Measurements from ENCODE around the gene AGXT. TPM values are rescaled to one million over a fixed set of nuclear protein-coding genes. Genes with fewer than 3 reads are reported as not detected.

AGXT gene
- not detected for polyA plus RNA-seq (2013, experiment 1 of 2; ENCODE audit: insufficient read length)
- polyA plus RNA-seq (2013, experiment 2 of 2; ENCODE audit: insufficient read length), result not detected

DNA sequence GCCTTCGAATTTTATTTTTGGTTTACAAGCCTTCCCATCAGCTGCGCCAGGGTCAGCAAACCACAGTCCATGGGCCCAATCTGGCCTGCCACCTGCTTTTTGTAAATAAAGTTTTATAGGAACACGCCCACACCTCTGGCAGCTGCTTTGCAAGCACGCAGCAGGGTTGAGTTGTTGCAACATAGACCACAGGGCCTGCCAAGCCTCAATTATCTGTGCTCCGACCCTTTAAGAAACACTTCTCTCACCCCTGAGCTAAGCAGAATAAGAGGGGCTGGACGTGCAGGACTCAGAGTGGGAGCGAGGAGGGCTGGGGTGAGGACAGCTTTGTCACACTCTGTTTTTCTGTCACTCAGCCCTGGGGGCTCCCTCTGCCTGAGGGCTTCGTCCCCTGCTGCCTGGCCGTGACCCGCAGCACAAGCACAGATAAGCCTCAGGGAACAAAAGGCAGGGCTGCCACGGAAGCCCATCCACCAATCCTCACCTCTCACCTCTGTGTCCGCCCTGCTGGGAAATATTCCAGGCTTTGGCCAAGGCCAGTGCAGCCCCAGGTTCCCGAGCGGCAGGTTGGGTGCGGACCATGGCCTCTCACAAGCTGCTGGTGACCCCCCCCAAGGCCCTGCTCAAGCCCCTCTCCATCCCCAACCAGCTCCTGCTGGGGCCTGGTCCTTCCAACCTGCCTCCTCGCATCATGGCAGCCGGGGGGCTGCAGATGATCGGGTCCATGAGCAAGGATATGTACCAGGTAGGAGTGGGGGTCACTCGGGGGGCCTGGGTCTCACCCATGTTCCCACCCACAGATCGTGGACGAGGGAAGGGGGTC, at the start of gene AGXT:
Gene AGXT (plus strand): TSS at position 539 of the 823 bp plus-strand sequence. CDS start 42 bp downstream, at position 581.
- DNase-seq, result no peak

DNA sequence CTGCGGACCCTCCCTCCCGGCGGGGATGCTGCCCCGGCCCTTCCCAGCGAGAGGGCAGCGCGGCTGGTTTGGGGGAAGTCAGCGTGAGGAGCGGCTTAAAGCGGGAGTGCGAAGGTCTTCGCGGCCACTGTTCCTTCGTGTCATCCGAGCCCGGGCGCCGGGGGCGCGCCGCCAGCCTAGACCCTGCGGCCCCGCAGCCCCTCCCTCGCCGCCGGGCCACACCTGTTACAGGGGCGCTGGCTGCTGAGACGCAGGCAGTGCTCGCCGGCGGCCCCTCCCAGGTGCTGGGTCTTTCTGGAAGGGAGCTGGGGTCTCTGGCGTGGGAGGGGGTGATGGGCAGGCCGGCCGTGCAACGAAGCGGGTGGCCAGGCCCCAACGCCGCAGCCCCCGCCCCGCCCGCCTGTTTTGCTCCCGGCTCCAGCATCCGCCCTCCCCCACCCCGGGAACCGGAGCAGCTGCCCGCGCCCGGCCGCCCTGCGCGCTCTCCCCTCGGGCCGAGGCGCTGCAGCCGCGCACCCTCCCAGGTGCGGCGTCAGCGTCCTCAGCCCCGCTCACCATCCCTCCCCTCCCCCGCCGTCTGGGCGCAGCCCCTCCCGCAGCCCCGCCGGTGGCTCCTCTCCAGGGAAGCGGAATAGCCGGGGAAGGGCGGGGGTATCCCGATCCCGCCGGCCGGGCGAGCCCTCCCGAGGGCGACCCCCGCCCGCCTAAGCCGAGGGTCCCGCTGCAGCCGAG, 49.3 kb upstream of the AGXT start:
- DNase-seq, result no peak

DNA sequence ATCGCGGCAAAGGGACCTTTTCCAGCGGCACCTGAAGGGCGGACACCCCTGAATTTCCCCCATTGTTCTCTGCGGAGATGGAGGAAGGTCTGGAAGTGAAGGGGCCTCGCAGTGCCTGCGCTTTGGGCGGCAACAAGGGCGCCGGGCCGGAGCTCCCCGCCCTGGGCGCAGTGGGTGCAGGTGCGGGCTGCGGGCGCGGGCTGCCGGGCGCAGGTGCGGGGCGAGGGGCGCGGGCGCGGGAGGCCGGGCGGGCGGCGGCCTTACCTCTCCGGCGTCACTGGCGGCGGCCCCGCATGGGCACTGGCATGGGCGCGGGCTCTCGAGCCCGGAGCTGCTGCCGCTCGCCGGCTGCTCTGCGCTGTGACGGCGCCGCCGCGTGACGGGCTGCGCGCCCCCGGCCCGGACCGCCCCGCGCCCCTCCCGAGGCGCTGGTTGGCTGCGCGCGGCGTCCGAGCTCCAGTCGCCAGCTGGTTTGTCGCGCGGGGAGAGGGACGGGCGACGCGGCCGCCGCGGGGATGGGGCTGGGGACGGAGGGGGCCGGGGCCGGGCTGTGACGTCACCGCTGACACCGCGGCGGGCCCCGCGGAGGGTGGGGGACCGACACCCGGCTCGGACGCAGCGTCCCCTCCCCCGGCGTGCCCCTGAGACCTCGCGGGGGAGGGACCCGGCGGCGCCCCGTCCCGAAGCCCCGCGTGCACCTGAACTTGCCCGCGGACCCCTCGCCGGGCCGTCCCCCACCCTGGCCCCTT, 48.6 kb upstream of the AGXT start, which contains the start of gene KIF1A:
Gene KIF1A (minus strand): TSS at position 362 of the 749 bp plus-strand sequence. CDS start 22,467 bp downstream, outside the sequence.
- DNase-seq, result no peak

DNA sequence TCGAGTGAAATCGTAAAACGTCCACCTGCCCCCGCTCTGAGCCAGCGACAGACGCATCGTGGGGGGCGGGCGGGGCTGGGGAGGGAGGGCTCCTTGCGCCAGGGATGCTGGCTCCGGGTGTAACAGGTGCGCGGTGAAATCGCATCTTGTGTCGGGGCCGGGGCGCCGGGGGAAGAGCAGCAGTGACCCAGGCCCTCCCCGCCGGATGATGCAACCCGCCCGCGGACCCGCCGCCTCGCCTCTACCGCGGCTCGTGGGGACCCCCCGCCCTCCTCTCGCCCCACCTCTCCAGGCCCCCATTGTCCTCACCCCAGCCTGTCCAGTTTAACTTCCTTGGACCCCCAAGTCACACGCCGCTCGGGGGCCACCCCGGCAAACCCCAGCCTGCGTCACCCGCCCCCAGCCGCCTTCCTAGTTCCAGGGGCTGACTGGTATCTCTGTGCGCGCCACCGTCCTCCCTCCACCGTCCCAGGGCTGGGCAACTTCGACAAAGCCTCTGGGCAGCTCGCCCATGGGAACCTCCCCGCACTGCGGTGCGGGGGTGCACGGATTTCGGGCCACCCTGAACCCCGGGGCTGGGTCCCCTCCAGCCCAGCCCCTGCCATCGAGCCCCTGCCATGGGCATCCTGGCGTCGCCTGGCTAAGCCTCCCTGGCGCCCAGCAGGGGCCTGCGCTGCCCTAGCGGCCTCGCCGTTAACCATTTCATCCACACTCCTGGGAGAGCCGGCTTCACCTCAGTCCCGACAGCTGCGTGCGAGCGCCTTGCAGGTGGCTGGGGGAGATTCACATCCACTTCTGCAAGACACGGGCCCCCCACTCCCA, 47.8 kb upstream of the AGXT start:
- no peak for DNase-seq

DNA sequence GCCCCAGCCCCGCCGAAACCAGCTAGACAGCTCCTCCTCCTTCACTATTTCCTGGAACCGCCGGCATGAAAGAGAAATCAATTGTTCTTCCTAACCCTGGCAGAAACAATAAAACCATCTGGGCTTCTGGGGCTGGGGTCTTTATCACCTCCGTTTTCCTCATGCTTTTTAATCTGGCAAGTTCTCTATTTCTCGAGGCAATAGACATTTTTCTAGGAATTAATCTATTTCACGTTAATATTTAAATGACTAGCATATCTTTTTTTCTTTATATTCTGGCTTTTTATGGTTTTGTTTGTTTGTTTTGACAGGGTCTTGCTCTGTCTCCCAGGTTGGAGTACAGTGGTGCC, 47.2 kb upstream of the AGXT start:
- DNase-seq, result no peak

DNA sequence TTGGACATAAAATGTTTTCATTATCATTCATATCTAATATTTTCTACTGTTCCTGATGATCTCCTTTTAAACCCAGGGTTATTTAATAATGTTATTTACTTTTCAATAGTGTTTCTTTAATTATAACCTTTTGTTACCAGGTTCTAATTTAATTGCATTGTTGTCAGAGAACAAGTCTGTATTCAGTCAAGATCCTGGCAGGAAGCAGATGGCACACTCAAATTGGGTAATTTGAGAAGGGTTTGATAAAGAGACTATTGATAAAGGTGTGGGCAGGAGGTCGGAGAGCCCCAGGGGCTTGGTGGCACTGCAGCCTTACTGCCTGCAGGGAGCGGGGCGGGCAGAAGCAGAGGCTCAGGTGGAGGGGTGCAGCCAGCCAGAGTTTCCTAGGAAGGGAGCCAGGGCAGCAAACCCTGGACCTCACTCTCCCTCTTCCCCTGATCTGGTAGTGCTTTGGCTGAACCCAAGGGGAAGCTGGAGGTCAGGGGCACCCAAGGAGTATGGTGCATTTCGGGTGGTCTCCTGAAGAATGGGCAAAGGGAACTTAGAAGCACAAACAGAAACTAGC, 46.3 kb upstream of the AGXT start:
- no peak for DNase-seq

DNA sequence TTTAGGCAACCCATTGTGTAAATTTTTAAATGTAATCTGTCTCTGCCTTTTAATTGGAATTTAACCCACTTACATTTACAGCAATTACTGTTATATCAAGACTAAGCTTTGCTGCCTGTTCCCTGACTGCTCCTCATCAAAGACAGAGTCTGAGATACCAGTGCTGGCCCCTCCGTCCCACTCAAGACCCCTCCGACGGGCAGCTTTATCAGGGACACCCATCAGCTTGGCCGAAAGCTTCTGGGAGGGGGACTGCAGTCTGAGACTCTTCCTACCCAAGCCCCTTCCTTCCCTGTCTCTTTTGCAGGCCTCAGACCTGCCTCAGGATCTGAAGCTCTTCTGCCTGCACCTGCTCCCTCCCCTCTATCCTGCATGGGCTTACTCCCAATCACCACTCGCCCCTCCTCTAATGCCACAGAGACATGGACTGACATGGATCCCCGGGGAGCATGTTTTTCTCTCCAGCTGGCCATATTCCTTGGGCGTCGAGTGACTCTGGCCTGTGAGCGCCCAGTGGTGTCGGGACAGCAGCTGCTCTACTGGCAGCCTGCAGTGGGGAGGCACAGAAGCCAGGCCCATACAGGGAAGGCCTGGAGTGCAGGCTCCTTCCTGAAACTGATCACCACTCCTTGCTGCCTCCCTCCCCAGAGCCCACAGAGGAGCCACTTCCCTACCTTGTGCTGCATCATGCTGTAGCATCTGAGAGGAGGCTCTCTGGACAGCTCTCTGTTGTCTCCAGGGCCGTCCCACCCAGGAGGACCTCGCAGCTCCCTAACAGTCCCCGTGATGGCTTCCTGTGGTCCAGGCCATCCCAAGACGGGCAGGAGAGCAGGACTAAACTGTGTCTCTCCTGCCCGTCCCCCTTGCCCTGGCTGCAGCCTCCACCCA, 44.9 kb upstream of the AGXT start:
- no peak for DNase-seq

DNA sequence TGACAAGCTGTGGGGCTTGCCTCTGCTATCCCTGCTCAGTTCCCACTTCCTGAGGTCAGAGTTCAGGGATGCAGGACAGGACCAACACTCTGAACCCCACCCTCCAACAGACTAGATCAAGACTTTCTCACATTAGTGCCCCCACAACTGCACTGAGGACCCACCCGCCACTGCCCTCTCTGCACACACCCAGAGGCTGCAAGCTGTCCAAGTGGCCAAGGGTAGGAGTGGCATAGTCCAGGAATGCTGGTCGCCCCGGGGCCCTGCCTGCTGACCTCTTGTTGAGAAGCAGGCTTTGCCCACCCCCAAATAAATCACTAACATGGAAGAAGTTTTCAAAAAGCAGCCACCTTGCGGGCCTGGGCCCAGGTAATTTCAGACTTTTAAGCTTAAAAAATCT, 43.1 kb upstream of the AGXT start:
- DNase-seq, result no peak

DNA sequence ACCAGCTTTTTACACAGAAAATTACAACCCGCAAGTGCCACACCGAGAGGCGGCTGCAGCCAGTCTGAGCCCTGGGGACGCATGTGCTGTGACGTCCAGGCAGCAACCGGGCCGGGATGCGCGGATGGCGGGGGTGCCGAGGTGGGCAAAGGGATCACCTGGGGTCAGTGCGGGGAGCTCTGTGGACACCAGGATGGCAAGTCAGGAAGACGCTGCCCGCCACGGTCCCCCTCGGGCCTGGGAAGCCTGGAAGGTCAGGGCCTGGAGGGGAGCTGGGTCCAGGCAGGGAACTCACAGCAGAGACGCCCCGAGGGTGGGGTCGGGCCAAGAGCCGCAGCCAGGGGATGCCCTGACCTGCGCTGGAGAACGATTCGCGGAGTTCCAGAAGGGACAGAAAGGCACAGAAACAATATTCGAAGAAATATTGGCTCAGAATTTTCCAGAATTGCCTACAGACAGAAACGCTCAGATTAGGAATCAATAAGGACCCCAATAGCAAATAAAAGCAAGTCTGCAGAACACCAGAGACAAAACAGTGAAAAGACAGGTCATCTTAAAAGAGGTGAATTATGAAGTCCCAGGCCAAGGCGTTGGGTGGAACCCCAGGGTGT, 36.9 kb upstream of the AGXT start:
- DNase-seq, result no peak

DNA sequence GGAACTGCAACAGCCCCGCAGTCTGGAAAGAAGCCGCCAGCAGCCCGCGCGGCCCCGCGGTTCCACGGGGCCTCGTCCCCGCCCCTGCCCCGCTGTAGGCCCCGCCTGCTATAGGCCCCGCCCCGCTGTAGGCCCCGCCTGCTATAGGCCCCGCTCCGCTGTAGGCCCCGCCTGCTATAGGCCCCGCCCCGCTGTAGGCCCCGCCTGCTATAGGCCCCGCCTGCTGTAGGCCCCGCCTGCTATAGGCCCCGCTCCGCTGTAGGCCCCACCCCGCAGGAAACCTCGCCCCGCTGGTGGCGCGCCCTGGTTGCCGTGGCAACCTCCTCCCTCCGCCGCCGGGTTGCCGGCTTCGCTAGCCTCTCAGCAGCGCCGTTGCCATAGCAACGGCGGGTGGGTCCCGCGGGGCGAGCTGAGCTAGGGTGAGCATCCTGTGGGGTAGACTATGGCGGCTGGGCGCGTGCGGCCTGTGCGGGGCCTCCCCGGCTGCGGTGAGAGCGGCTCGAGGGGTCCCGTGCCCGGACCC, 36.4 kb upstream of the AGXT start:
- DNase-seq, result peak; percentile 87

DNA sequence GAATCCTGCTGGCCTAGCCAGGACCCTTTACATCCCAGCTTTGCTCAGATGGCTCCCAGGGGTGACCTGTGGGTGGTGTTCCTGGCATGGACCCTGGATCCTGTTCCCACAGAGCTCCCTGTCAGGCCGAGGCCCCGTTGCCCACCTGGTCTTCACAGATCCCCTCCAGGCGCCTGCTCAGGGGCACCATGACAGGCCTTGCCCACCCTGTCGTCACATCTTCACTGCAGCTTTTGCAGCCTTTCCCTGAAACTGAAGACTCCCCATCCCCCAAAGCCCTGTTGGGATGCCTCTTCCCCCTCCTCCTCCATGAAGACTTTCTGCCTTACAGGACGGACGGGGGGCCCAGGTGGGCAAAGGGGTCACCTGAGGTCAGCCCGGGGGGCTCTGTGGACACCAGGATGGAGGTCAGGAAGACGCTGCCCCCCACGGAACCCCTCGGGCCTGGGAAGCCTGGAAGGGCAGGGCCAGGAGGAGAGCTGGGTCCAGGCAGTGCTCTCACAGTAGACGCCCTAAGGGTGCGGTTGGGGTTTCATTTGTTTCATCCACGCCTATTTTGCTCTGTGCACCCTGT, 35.6 kb upstream of the AGXT start:
- no peak for DNase-seq

DNA sequence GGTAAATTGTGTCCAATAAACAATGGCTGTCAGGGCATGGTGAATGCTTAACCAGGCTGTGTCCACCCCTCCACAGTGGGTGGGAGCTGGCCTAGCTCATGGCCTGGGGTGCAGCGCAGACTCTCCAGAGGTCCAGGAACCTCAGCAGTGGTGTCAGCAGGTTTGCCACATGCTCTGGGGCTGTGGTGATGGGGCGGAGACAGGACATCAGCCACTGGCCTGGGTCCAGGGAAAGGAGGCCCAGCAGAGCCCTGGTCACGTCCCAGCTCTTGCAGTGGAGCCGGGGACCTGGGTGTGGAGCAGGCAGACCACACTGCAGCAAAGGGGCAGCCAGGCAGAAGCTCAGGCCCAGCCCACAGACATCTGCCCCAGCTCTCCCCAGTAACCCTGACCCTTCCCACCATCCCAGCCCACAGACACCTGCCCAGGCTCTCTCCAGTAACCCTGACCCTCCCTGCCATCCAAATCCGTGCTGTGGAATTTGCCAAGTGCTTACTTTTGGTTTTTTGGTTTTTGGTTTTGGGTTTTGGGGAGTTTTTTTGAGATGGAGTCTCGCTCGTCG, 34.8 kb upstream of the AGXT start:
- no peak for DNase-seq

DNA sequence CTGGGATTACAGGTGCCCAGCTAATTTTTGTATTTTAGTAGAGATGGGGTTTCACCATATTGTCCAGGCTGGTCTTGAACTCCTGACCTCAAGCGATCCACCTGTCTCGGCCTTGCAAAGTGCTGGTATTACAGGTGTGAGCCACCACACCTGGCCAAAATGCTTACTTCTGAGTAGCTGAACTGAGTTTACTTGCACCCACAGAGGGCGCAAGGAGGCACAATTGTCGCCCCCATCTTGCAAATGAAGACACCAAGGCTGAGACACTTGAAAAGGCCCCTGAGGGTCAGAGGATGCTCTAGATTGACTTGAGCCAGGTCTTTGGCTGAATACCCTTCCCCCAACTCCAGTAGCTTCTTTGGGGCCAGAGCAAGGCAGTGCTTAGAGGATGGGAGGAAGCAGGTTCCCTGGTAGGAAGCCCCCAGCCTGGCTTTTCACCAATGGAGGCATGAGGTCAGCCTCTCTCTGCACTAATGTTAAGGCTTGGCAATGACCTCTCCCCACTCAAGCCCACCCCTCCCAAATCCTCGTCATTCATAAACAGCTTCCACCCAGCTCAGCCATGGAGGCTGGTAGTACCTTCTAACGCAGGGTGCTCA, 34.1 kb upstream of the AGXT start:
- DNase-seq, result no peak

DNA sequence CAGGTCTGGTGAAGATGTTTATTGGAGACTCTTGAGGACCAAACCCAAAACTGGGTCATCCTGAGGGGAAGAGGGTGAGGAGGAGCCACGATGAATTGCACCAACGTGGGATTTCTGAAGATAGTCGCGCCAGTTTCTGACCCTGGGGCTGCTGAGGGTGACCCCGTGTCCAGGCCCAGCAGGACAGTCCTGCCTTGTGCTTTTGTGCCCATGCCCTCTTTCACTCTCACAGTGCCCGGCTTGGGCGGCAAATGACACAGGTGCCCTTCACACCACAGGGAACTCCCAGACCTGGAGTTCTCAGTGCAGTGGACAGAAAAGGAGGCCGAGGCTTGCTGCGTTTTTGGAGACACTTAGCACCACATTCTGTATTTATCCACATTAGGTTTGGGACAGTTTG, 33.1 kb upstream of the AGXT start:
- DNase-seq, result no peak

DNA sequence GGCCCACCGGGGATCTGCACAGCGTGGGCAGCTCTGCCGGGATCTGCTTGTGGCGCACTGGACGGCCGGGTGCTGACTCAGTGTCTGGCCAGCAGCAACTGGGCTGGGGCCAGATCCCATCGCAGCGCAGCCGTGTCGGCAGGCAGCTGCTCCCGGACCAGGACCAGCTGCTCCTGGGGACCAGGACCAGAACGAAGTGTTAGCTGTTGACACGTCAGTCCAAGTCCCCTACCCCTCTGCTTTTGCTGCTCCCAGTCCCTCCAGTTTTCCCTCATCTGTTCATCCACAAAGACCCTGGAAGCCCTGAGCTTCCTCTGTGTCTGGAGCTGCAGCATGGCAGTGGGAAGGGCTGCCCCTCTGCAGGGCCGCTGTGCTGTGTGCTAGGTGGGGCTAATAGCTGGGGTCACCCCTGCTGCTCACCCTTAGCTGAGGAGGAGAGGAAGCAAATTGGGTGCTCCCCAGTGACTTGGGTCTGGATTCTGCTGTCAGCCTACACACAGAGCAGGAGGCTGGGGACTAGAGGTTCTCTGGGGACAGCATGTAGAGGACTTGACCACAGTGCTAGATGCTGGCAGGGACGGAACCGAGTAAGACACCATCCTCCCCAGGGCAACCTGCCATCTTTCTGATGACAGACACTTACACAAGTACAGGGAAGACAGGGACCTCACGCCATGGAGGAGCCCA, 31.7 kb upstream of the AGXT start:
- no peak for DNase-seq

DNA sequence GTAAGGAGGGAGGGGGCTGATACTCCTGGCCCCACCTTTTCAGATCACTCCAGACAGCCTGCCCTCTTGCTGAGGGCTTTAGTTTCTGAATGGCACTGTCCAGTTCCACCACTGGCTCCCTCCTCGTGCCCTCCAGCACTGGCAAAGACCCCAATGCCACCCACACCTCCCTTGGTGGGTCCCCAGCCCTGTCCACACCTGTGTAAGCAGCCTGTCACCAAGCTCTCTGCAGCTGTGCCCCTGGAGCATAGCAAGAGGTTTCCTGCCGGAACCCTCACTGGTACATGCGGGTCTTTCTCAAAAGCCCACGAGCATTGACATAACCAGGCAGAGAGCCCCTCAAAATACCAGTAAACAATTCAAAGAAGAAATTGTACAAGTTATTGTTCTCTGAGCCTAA, 31.0 kb upstream of the AGXT start:
- DNase-seq, result no peak

DNA sequence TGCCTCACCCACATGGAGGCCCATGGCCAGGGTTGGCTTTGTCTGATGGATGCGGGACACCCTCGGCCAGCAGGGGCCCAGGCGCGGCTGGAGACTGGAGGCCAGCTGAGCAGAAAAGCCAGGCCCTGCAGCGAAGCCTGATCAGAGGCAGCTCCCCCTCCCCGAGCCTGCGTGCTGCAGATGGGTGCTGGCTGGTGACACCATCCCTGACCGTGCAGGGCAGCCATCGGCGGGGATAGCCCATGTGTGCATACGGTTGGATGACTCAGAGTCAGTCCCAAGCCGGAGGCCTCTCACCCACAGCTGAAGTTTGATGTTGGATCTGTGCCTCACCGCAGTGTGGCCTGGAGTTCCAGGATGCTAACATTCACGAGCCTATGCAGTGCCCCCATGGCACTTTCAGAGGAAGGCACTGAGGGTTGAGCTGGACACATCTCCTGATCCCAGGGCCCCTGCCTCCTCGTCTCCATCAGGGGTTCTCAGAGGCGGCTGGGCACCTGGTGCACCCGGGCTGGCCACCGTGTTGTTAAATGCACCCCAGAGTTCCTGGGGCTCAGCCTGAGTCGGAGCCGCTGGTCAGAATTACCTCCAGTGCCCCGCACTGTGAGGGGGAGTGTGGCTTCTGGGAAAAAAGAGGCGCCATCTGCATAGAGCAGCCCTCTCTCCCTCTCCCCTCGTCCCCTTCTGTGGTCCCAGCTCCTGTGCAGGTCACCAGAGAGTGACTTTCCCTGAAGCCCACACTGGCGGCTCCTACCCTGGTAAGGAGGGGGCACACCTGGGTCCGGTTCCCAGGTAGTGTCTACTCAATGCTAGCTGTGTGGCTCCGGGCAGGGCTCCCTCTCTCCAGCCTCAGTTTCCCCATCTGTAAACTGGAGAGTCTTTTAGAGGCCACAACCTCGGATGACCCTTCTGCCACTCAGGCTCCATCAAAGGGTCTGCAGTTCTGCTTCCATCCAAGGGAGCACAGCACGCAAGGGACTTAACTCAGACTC, 29.2 kb upstream of the AGXT start:
- DNase-seq, result no peak
